ENCODE results near the gene CAB39. TPM values are rescaled to one million over a fixed set of nuclear protein-coding genes. Genes with fewer than 3 reads are reported as not detected.

The CAB39 gene
- 58.8 and 68.6 TPM in 2 replicates for total RNA-seq

GRCh38 chr2:230712443-230713330 lies at the start of gene CAB39:
Gene CAB39 (plus strand): TSS chr2:230712842. CDS start chr2:230760002, 47,160 bp downstream.

GRCh38 chr2:230864605-230865306 lies 152.1 kb downstream of the CAB39 start, which contains the start of gene ITM2C:
Gene ITM2C (plus strand): TSS chr2:230864942. CDS start chr2:230865026, 84 bp downstream.

Small RNA genes lying within 50 kb of the gene (small RNA-seq; reads per million reads assigned to genes)
- gene BANF1P3 (0.08 reads per million), gene RNU6-268P (not detected)

Other genes with a start within 250 kb of the CAB39 start
- 15.4 and 18.4 TPM in 2 replicates for gene ITM2C, start 152.1 kb downstream of the CAB39 start, total RNA-seq
- under 0.01 TPM in 1 of 2 replicates, not detected in the other for gene GPR55, start 212.4 kb downstream of the CAB39 start, total RNA-seq

Data from subcutaneous preadipocyte (primary cell).